A673 (cell line): ENCODE measurements around the gene CUX1. TPM values are rescaled to one million over a fixed set of nuclear protein-coding genes. Genes with fewer than 3 reads are reported as not detected.

Experiments used
- BruUV-seq: library from RNA; stranded (reverse); fragments of 400-500 nt; replicated peaks from 2 replicates; lab custom pipeline; 2021; lab: Mats Ljungman, UMichigan
- CTCF ChIA-PET: fragments of 300-600 bp; sonication (Branson Sonifier 250); formaldehyde crosslinking; loops from one replicate; lab custom pipeline; 2022; ENCODE audit warnings: antibody characterized with exemption; lab: Charles Lee
- POLR2A ChIA-PET: fragments of 300-600 bp; sonication (Branson Sonifier 250); formaldehyde crosslinking; loops from one replicate; lab custom pipeline; 2022; ENCODE audit warnings: antibody characterized with exemption; ENCODE audit not compliant: low non-redundant PET; lab: Charles Lee
- DNase-seq: peaks from one replicate; pipeline ENCODE4 v3.0.0-alpha.2; 2015; ENCODE audit warnings: low spot score
- H3K27ac ChIP-seq: fragments of 200-600 bp; sonication (generic); 2 replicates; pipeline ENCODE4 v1.5.1; 2016; ENCODE audit warnings: mixed run types, low read depth, mild to moderate bottlenecking, mixed read lengths, antibody characterized with exemption, low read length; ENCODE audit not compliant: poor library complexity, severe bottlenecking
- H3K27me3 ChIP-seq: fragments of 200-600 bp; sonication (generic); replicated peaks from 2 replicates; pipeline ENCODE4 v1.6.1; 2017; ENCODE audit warnings: mixed run types, low read depth, mild to moderate bottlenecking, mixed read lengths, antibody characterized with exemption, low read length; ENCODE audit not compliant: insufficient read depth, poor library complexity
- H3K36me3 ChIP-seq: fragments of 200-600 bp; sonication (generic); 2 replicates; pipeline ENCODE4 v1.6.1; 2016; ENCODE audit warnings: mixed run types, mild to moderate bottlenecking, mixed read lengths, antibody characterized with exemption, low read length; ENCODE audit not compliant: insufficient read depth, poor library complexity, severe bottlenecking
- H3K4me1 ChIP-seq: fragments of 200-600 bp; sonication (generic); 2 replicates; pipeline ENCODE4 v1.6.1; 2017; ENCODE audit warnings: mixed run types, mild to moderate bottlenecking, mixed read lengths, antibody characterized with exemption, low read length; ENCODE audit not compliant: insufficient read depth, poor library complexity, severe bottlenecking
- H3K4me3 ChIP-seq: fragments of 200-600 bp; sonication (generic); 2 replicates; pipeline ENCODE4 v1.5.1; 2016; ENCODE audit warnings: low read depth, mixed run types, mild to moderate bottlenecking, mixed read lengths, low read length; ENCODE audit not compliant: poor library complexity, severe bottlenecking
- H3K9me3 ChIP-seq: fragments of 200-600 bp; sonication (generic); 2 replicates; pipeline ENCODE4 v1.6.1; 2016; ENCODE audit warnings: mixed run types, low read depth, mild to moderate bottlenecking, mixed read lengths, antibody characterized with exemption, low read length; ENCODE audit not compliant: poor library complexity, severe bottlenecking
- CTCF ChIP-seq: fragments of 300-800, 200-600 bp; sonication (generic); conservative IDR thresholded peaks from 2 replicates; pipeline ENCODE4 v1.5.1; 2017; ENCODE audit warnings: low read depth, mild to moderate bottlenecking, antibody characterized with exemption, low read length, moderate library complexity, mixed read lengths
- EZH2 ChIP-seq: fragments of 200-600 bp; sonication (generic); IDR thresholded peaks from 2 replicates; pipeline ENCODE4 v1.6.1; 2017; ENCODE audit warnings: borderline replicate concordance, low read depth, mild to moderate bottlenecking, mixed read lengths, antibody characterized with exemption, low read length; ENCODE audit not compliant: poor library complexity, severe bottlenecking
- intact Hi-C: fragments of 100-400 bp; cut with micrococcal nuclease; formaldehyde crosslinking; loops from one replicate; pipeline ENCODE4 v1.10.0; 2022; ENCODE audit not compliant: unreplicated experiment
- total RNA-seq: library from RNA; stranded (reverse); gene quantifications from 2 replicates; pipeline ENCODE4 v1.2.3, GENCODE V29; 2021

CUX1 gene
- total RNA-seq, 1 experiment from 2014 or later: 49.4 TPM

- no TSS peak for BruUV-seq
- TF ChIP-seq CTCF (no peak), EZH2 (no peak)
- peaks cover 3% of the 10 kb centered on the region for H3K9me3 ChIP-seq
- no peak overlapping the region for H3K4me3 ChIP-seq
- POLR2A ChIA-PET: no interaction called here
- no peak for DNase-seq
- CTCF ChIA-PET: interaction anchor here (0.6 to 0.7 kb wide), 2 partner anchors 666 to 967 kb away, joined by 3 to 6 read pairs; no protein-coding TSS in a partner anchor
- H3K4me1 ChIP-seq: peaks cover 10% of the 10 kb centered on the region
- peaks cover 3% of the 10 kb centered on the region for H3K36me3 ChIP-seq
- no peaks in the 10 kb centered on the region for H3K27me3 ChIP-seq
- no peak overlapping the region for H3K27ac ChIP-seq
- intact Hi-C loops: no loop called here
Measured at GRCh38 chr7:102094316-102094650, 276.9 kb downstream of the CUX1 start.

- CTCF ChIA-PET: no interaction called here
- H3K4me3 ChIP-seq: no peak overlapping the region
- POLR2A ChIA-PET: no interaction called here
- H3K36me3 ChIP-seq: peaks cover 3% of the 10 kb centered on the region
- DNase-seq: no peak
- no peaks in the 10 kb centered on the region for H3K27me3 ChIP-seq
- BruUV-seq: no TSS peak
- intact Hi-C loops: no loop called here
- TF ChIP-seq EZH2 (no peak), CTCF (no peak)
- peaks cover 10% of the 10 kb centered on the region for H3K4me1 ChIP-seq
- no peaks in the 10 kb centered on the region for H3K9me3 ChIP-seq
- no peak overlapping the region for H3K27ac ChIP-seq
Measured at GRCh38 chr7:102095321-102096011, 278.0 kb downstream of the CUX1 start.

- TF ChIP-seq CTCF: no peak
- no peak for TF ChIP-seq EZH2
- peaks cover 3% of the 10 kb centered on the region for H3K36me3 ChIP-seq
- intact Hi-C loops: no loop called here
- no peak overlapping the region for H3K27ac ChIP-seq
- ChIA-PET CTCF (no interaction called here), POLR2A (no interaction called here)
- no peak overlapping the region for H3K4me3 ChIP-seq
- no peaks in the 10 kb centered on the region for H3K9me3 ChIP-seq
- BruUV-seq: no TSS peak
- no peaks in the 10 kb centered on the region for H3K27me3 ChIP-seq
- peaks cover 10% of the 10 kb centered on the region for H3K4me1 ChIP-seq
- DNase-seq: no peak
Measured at GRCh38 chr7:102096012-102096332, 278.5 kb downstream of the CUX1 start.
